Caco-2 (cell line): Measurements from ENCODE around the gene MKX. TPM values are rescaled to one million over a fixed set of nuclear protein-coding genes. Genes with fewer than 3 reads are reported as not detected.

Experiments
- BruUV-seq: library from RNA; stranded (reverse); fragments of 400-500 nt; replicated peaks from 2 replicates; lab custom pipeline; 2021; lab: Mats Ljungman, UMichigan
- CTCF ChIA-PET: fragments of 300-600 bp; sonication (Branson Sonifier 250); formaldehyde crosslinking; loops from one replicate; lab custom pipeline; 2022; ENCODE audit warnings: antibody characterized with exemption; lab: Charles Lee
- POLR2A ChIA-PET: fragments of 300-600 bp; sonication (Branson Sonifier 250); formaldehyde crosslinking; loops from one replicate; lab custom pipeline; 2022; ENCODE audit warnings: antibody characterized with exemption; lab: Charles Lee
- DNase-seq, 2 experiments: peaks; one replicate each; pipeline versions ENCODE4 v3.0.0 to v3.0.0-alpha.2; 2020 to 2022
- H3K27me3 ChIP-seq: replicated peaks from 2 replicates; pipeline ENCODE4 v1.6.0; 2011; ENCODE audit warnings: low read length; ENCODE audit not compliant: control insufficient read depth, insufficient read depth
- H3K36me3 ChIP-seq: 2 replicates; pipeline ENCODE4 v1.5.1; 2011; ENCODE audit warnings: low read length; ENCODE audit not compliant: control insufficient read depth, insufficient read depth
- H3K4me1 ChIP-seq: fragments of 250-450 bp; sonication (Bioruptor Pico); 2 replicates; pipeline ENCODE4 v1.5.1; 2020; ENCODE audit warnings: mild to moderate bottlenecking
- H3K4me3 ChIP-seq: 2 replicates; pipeline ENCODE4 v1.5.1; 2011; ENCODE audit warnings: low read depth, mild to moderate bottlenecking, control low read depth, low read length
- H3K9me3 ChIP-seq: fragments of 250-450 bp; sonication (Bioruptor Pico); 2 replicates; pipeline ENCODE4 v1.5.1; 2020; ENCODE audit warnings: mild to moderate bottlenecking, moderate library complexity
- H3K27ac Mint-ChIP-seq: one replicate; pipeline ENCODE4 v1.8.0; 2022; ENCODE audit warnings: mixed read lengths; ENCODE audit not compliant: unreplicated experiment
- H3K27me3 Mint-ChIP-seq: one replicate; pipeline ENCODE4 v1.8.0; 2022; ENCODE audit warnings: mixed read lengths; ENCODE audit not compliant: insufficient read depth, unreplicated experiment
- H3K36me3 Mint-ChIP-seq: one replicate; pipeline ENCODE4 v1.8.0; 2022; ENCODE audit warnings: mild to moderate bottlenecking, mixed read lengths; ENCODE audit not compliant: insufficient read depth, unreplicated experiment
- H3K4me1 Mint-ChIP-seq: one replicate; pipeline ENCODE4 v1.8.0; 2022; ENCODE audit warnings: low read depth, mixed read lengths; ENCODE audit not compliant: unreplicated experiment
- H3K4me3 Mint-ChIP-seq: one replicate; pipeline ENCODE4 v1.8.0; 2022; ENCODE audit warnings: mild to moderate bottlenecking, moderate library complexity, mixed read lengths; ENCODE audit not compliant: unreplicated experiment
- H3K9me3 Mint-ChIP-seq: one replicate; pipeline ENCODE4 v1.8.0; 2022; ENCODE audit warnings: mixed read lengths; ENCODE audit not compliant: unreplicated experiment
- CTCF ChIP-seq, 2 experiments: fragments of 200-600 bp in 1 of 2; IDR thresholded peaks; 1 replicate in 1 of 2; 2 replicates in 1 of 2; pipeline versions ENCODE4 v1.5.1 to v1.8.0; 2011 to 2022; ENCODE audit warnings: antibody characterized with exemption in 1 of 2, control low read depth in 1 of 2, inconsistent platforms in 1 of 2, low read depth in 1 of 2, low read length in 1 of 2, mild to moderate bottlenecking in 1 of 2, moderate library complexity in 1 of 2; ENCODE audit not compliant: insufficient read depth in 1 of 2, severe bottlenecking in 1 of 2, unreplicated experiment in 1 of 2
- intact Hi-C: fragments of 100-400 bp; cut with micrococcal nuclease; formaldehyde crosslinking; loops from one replicate; pipeline ENCODE4 v1.10.0; 2022; ENCODE audit not compliant: unreplicated experiment
- total RNA-seq: library from RNA; stranded (reverse); gene quantifications from 2 replicates; pipeline ENCODE4 v1.2.3, GENCODE V29; 2022

Gene MKX
- total RNA-seq, 1 experiment from 2014 or later: 0.64 TPM

GRCh38 chr10:27728338-27728737 is 17.3 kb downstream of the MKX start:
- POLR2A ChIA-PET: no interaction called here
- Histone ChIP-seq H3K27me3 (no peaks in the 10 kb centered on the region), H3K9me3 (no peaks in the 10 kb centered on the region), H3K4me3 (no peak overlapping the region), H3K4me1 (no peaks in the 10 kb centered on the region), H3K36me3 (no peaks in the 10 kb centered on the region)
- H3K4me1 Mint-ChIP-seq: no peaks in the 10 kb centered on the region
- CTCF ChIA-PET: no interaction called here
- TF ChIP-seq CTCF (IDR thresholded peaks at IDR 0.05; ENCODE audit: insufficient read depth in 1 of 2, low read depth in 1 of 2, low read length in 1 of 2, severe bottlenecking in 1 of 2, unreplicated experiment in 1 of 2): no peak
- intact Hi-C loops: no loop called here
- no peaks in the 10 kb centered on the region for H3K36me3 Mint-ChIP-seq
- no TSS peak for BruUV-seq
- peaks cover 23% of the 10 kb centered on the region for H3K27me3 Mint-ChIP-seq
- no peak for DNase-seq
- H3K9me3 Mint-ChIP-seq: no peaks in the 10 kb centered on the region
- no peak overlapping the region for H3K4me3 Mint-ChIP-seq
- no peak overlapping the region for H3K27ac Mint-ChIP-seq

- Mint-ChIP-seq H3K4me1 (no peaks in the 10 kb centered on the region), H3K27me3 (peaks cover 28% of the 10 kb centered on the region), H3K27ac (no peak overlapping the region), H3K36me3 (no peaks in the 10 kb centered on the region), H3K9me3 (no peaks in the 10 kb centered on the region), H3K4me3 (no peak overlapping the region)
- H3K4me3 ChIP-seq: no peak overlapping the region
- ChIA-PET CTCF (no interaction called here), POLR2A (no interaction called here)
- H3K27me3 ChIP-seq: no peaks in the 10 kb centered on the region
- BruUV-seq: no TSS peak
- H3K36me3 ChIP-seq: no peaks in the 10 kb centered on the region
- peak; percentile 20 to 27 for TF ChIP-seq CTCF (IDR thresholded peaks at IDR 0.05; ENCODE audit: insufficient read depth in 1 of 2, low read depth in 1 of 2, low read length in 1 of 2, severe bottlenecking in 1 of 2, unreplicated experiment in 1 of 2)
- no peaks in the 10 kb centered on the region for H3K4me1 ChIP-seq
- H3K9me3 ChIP-seq: no peaks in the 10 kb centered on the region
- DNase-seq: no peak
- intact Hi-C loops: loop anchor here (2.0 kb wide), 1 partner anchor 165 kb away; no protein-coding TSS in a partner anchor
Measured at GRCh38 chr10:27724287-27724686, 21.3 kb downstream of the MKX start.

DNA sequence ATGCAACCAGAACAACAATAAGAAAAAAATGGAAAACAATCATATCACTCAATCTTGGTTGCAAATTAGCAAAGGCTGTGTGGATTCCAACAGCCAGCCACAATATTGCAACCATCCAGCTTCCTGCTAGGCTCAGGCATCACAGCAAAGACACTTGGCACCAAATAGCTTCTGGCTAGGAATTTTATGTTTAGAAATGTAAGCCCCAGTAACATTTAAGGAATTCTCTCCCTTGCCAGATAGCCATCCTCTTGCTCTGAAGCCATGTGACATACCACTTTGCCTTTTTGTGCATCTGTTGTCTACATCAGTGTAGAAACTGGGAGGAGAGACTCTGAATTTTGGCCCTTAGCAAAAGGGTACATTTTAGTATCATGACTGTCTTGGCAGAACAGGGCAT is 22.2 kb downstream of the MKX start:
- H3K36me3 Mint-ChIP-seq: no peaks in the 10 kb centered on the region
- H3K27me3 Mint-ChIP-seq: peaks cover 32% of the 10 kb centered on the region
- intact Hi-C loops: no loop called here
- no peaks in the 10 kb centered on the region for H3K4me1 Mint-ChIP-seq
- no peaks in the 10 kb centered on the region for H3K9me3 ChIP-seq
- H3K9me3 Mint-ChIP-seq: no peaks in the 10 kb centered on the region
- no peaks in the 10 kb centered on the region for H3K27me3 ChIP-seq
- no peak for DNase-seq
- no peak for TF ChIP-seq CTCF (IDR thresholded peaks at IDR 0.05; ENCODE audit: insufficient read depth in 1 of 2, low read depth in 1 of 2, low read length in 1 of 2, severe bottlenecking in 1 of 2, unreplicated experiment in 1 of 2)
- H3K4me3 ChIP-seq: no peak overlapping the region
- POLR2A ChIA-PET: no interaction called here
- no peaks in the 10 kb centered on the region for H3K36me3 ChIP-seq
- no peak overlapping the region for H3K27ac Mint-ChIP-seq
- CTCF ChIA-PET: interaction anchor here (1.0 kb wide), 1 partner anchor 518 kb away, joined by 3 read pairs; no protein-coding TSS in a partner anchor
- no peaks in the 10 kb centered on the region for H3K4me1 ChIP-seq
- BruUV-seq: no TSS peak
- H3K4me3 Mint-ChIP-seq: no peak overlapping the region
